HCEC 1CT (cell line): ENCODE measurements around the gene GUCY1B1.

Experiments
- DNase-seq: peaks from one replicate; pipeline ENCODE4 v3.0.0-alpha.2; 2017

The GUCY1B1 gene

DNA sequence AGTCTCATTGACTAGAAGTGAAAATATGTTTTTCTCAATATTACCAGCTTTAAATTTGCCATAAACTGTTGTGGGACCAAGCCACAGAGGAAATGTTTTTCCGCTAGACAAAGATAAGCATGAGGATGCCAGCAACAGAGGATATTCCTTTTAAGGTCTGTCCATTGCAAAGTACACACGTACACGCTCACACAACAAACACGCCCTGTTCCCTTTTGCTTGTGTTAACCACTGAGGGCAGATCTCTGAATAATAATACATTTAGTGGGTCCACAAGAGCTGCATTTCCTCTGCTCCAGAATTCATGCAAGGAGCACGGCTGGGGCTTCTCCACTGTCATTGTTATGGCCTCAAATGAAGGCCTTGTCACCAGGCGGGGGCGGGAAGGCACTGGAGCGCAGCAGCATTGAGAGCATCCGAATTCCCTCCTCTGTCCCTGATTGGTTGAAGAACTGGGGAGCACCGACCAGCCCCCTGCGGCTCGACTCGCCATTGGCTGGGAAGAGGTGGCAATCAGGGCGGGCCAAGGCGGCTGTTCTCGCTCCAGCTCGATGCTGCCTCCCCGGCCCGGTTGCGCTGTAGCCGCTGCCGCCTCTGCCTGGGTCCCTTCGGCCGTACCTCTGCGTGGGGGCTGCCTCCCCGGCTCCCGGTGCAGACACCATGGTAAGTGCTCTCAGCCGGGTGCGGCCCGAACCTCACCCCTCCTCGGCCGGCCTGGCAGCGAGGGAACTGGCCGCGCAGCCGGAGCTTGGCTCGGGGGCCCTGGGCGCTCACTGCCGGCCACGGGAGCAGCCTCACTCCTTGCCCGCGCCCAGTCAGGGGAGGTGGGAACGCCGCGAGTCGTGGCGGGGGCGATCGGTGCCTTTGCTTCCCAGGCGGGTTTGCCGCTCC lies at the start of gene GUCY1B1:
Gene GUCY1B1, plus strand, starts transcription at position 541 of the 891 bp plus-strand sequence. Its CDS starts 120 bp downstream, at position 661.
- DNase-seq, result peak; percentile 76

DNA sequence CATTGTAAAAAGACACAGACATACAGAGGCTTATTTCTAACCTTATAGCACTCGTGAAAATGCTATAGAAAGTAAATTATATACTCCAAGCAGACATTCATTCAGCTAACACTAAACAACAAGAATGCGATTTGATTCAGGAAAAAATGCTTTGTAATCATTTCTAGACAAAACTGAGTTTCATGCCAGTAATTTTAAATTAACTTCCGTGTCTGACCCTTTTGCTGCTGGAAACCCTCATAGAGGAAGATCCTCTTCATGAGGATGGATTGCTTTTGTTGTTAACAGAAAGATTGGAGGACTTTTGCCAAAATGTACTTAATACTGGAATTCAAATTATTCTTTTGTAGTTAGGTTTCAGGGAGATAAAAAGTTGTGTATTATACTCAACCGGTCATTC lies 48.9 kb upstream of the GUCY1B1 start:
- DNase-seq, result no peak

DNA sequence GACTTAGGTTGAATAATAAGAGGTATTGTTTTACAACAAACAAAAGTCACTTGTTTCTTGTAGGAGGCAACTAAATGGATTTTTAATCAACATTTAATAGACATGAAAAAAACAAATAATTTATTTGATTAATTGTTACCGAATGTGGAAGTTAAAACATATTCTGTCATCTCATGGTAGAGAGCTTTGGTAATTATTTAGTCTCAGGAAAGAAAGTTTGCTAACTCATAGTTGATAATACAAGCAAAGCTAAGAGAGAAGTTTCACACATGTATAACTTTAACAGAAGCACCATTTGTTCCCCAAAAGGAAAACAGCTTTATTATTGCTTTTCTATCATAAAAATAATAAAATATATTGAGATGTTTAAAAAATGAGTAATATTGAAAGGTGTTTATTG lies 47.3 kb upstream of the GUCY1B1 start:
- no peak for DNase-seq

- DNase-seq, result no peak
Measured at GRCh38 chr4:155712846-155713245, 46.0 kb upstream of the GUCY1B1 start.

GRCh38 chr4:155713911-155714310 lies 44.9 kb upstream of the GUCY1B1 start:
- DNase-seq, result no peak

DNA sequence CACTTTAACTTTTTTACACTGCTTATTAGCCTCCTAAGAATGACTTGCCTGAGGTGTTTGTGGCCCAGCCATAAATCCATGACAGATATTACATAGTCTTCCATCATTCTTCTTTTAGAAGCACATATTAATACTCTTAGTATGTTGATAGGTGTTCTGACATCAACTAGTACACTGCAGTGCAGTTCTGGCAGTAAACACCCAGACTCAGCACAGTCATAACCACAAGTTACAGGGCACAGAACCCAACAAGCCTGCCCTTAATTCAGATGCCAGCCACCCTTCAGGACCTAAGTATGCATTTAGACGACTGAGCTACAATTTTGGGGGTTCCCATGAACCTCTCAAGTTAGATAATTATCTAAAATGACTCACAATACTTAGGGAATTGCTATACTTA lies 36.5 kb upstream of the GUCY1B1 start:
- DNase-seq, result no peak

- peak; percentile 68 for DNase-seq
Measured at GRCh38 chr4:155722816-155723499, 35.9 kb upstream of the GUCY1B1 start.

DNA sequence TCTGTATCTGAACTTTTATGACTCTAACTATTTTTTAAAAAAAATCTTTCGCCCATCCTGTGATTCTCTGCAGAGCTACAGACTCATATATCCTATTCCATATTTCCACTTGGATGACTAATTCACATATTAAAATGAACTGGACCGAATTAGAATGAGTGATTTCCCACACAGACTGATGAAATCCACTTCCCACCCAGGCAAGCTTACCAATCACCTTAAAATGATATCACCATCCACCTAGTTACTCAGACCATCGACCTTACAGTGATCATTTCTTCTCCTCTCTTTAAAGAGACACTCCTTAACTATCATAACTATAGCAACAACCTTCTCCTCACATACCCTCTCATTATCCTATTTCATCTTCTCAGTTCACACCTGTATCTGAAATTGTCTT lies 34.1 kb upstream of the GUCY1B1 start:
- no peak for DNase-seq

GRCh38 chr4:155734065-155734464 lies 24.8 kb upstream of the GUCY1B1 start:
- DNase-seq, result no peak

GRCh38 chr4:155734951-155735350 lies 23.9 kb upstream of the GUCY1B1 start:
- no peak for DNase-seq

DNA sequence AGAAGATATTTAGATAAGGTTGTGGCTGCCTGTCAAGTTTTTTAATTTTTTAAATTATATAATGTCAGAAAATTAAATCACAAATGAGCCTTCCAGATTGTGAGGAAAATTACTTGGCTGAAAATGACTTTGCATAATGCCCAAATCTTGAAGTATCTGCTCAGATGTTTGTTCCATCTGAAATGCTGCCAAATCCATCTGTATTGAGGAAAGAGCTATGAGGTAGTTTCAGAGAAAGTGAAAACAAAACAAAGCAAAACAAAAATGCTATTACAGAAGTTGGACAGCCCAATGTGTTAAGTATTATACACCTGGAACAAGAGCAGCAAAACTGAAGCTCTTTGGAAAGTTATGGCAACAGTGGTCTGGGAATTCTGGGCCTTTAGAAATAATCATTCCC lies 23.3 kb upstream of the GUCY1B1 start:
- DNase-seq, result no peak

DNA sequence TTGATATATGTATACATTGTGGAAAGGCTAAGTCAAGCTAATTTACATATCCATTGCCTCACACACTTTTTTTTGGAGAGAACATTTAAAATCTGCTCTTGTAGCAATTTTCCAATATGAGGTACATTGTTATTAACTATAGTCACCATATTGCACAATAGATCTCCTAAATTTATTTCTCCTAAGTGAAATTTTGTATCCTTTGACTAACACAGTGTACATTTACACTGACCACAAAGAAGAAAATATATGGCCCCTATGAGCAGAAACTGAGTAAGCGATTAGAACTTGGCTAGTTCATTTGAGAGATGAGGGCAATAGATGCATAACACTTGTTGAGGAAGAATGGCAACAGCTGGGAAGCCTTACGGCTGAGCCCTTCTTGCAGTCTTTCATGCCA lies 20.3 kb upstream of the GUCY1B1 start:
- DNase-seq, result peak; percentile 91

GRCh38 chr4:155741546-155741945 lies 17.3 kb upstream of the GUCY1B1 start:
- no peak for DNase-seq

DNA sequence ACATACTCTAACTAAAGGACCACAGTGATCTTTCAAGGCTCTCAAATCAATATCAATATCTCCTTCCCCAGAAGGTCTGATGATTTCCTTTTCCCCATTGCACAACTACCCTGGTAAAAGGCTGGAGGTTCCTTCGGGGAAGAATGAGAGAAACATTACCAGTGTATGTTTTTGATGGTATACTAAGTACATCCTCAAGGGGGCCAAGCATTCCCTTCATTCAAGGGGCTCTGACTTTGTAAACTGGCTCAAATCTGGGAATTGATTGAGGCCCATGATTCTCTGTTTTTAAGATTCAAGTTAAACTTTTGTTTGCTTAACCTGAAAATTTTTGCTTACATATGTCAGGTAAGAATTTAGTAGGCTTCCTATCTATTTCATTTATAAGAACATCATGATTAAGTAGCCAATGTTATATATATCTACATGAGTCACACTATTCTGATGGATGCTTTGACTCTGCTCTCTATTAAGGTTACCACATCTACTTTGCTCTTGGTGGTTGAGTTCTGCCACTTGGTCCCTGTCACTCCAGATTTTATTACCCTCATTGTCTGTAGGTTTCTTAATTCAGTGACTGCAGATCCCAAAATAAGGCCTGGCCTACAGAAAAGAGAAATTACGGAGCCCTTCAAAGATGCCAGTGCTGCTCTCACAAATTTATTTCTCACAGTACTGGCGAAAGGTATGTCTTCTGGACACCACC lies 16.4 kb upstream of the GUCY1B1 start:
- no peak for DNase-seq

- DNase-seq, result peak; percentile 60
Measured at GRCh38 chr4:155745984-155746383, 12.8 kb upstream of the GUCY1B1 start.

- DNase-seq, result no peak
Measured at GRCh38 chr4:155748039-155748438, 10.8 kb upstream of the GUCY1B1 start.

- DNase-seq, result no peak
Measured at GRCh38 chr4:155749041-155749440, 9.8 kb upstream of the GUCY1B1 start.

DNA sequence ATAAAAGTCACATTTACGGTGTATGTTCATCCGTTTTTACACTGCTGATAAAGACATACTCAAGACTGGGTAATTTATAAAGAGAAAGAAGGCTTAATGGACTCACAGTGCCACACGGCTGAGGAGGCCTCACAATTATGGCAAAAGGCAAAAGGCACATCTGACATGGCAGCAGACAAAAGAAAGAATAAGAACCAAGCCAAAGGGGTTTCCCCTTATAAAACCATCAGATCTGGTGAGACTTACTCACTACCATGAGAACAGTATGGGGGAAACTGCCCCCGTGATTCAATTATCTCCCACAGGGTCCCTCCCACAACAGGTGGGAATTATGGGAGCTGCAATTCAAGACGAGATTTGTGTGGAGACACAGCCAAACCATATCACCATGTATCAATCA lies 7.3 kb upstream of the GUCY1B1 start:
- DNase-seq, result no peak

GRCh38 chr4:155757745-155758265 lies 1.0 kb upstream of the GUCY1B1 start:
- DNase-seq, result no peak

GRCh38 chr4:155759372-155760252 lies 791 bp downstream of the GUCY1B1 start:
- DNase-seq, result no peak

- no peak for DNase-seq
Measured at GRCh38 chr4:155761047-155761446, 2.2 kb downstream of the GUCY1B1 start.

DNA sequence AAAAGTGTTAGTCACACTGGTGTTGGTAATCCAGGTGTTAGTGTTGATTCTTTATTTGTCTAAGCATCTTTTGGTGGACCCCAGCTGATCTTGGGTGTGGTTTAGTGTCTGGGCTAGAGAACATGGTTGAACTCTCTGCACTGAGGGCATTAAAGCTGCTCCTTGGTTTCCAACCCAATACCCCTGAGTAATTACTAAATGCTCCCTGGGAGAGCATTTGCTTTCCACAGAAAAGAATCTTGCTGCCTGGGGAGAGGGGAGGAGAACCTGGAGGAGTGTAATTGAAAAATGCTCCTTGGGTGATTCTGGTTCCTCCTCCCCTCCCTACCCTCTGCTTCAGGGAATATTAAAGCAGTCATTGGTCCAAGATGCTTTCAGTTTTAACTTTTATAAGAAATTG lies 3.1 kb downstream of the GUCY1B1 start:
- no peak for DNase-seq
